HG02588 (cell line): ENCODE measurements around the gene UBE2E3.
"Not testable (repeated sequence)": the region's sequence is repeated elsewhere in the genome, so short reads cannot be mapped to it uniquely, and the experiment has no call there.

Experiments used
- ATAC-seq: cut with Tn5 transposase; IDR thresholded peaks from one replicate; pipeline ENCODE4 v1.9.1; 2021; ENCODE audit warnings: mild to moderate bottlenecking, moderate library complexity; ENCODE audit not compliant: unreplicated experiment

The UBE2E3 gene

DNA sequence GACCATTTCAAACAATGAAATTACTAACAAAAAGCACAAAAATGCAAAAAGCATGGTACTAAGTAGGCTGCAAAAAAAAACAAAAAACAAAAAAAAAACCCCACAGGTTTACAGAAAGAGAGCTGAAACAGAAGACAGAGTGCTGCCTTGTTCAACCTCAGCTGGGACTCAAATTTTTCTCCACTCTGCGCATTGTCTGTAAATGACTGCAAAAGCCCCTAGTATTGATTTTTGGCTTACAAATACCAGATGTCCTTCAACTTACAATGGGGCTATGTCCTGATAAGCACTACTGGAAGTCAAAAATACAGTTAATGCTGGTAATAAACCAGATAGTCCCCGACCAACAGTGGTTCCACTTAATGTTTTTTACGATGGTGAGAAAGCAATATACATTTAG, 42.2 kb downstream of the UBE2E3 start:
- ATAC-seq = no peak

- no peak for ATAC-seq
Measured at GRCh38 chr2:181025004-181025403, 44.6 kb downstream of the UBE2E3 start.

- no peak for ATAC-seq
Measured at GRCh38 chr2:181036445-181036844, 56.0 kb downstream of the UBE2E3 start.

DNA sequence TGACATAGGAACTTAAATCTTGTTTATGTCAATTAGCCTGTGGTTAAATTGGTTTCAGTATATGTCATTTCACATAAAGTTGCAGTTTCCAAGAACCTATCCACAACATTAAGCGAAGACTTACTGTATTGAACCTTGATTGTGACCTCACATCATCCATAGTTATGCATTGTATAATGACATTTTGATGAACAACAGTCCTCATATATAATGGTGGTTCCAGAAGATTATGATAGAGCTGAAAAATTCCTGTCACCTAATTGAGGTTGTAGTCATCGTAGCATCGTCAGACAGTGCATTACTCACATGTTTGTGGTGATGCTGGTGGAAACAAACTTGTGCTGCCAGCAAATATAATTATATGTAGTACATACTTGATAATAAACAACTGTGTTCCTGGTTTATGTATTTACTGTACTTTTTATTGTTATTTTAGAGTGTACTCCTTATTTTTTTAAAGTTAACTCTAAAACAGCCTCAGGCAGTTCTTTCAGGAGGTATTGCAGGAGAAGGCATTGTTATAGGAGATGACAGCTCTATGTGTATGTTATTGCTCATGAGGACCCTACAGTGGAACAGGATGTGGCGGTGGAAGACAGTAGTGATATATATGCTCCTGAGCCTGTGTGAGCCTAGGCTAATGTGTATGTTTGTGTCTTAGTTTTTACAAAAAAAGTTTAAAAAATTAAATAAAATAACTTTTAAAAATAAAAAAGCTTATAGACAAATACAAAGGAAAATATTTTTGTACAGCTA, 56.6 kb downstream of the UBE2E3 start:
- no peak for ATAC-seq

DNA sequence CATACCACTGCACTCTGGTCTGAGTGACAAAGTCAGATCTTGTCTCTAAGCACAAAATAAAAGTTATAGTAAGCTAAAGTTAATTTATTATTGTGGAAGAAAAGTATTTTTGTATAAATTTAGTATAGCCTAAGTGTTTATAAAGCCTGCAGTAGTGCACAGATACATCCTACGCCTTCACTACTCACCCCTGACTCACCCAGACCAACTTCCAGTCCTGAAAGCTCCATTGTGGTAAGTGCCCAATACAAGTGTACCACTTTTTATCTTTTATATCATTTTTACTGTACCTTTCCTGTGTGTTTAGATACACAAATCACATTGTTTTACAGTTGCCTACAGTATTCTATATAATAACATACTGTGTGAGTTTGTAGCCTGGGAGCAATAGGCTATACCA, 57.5 kb downstream of the UBE2E3 start:
- ATAC-seq = no peak

DNA sequence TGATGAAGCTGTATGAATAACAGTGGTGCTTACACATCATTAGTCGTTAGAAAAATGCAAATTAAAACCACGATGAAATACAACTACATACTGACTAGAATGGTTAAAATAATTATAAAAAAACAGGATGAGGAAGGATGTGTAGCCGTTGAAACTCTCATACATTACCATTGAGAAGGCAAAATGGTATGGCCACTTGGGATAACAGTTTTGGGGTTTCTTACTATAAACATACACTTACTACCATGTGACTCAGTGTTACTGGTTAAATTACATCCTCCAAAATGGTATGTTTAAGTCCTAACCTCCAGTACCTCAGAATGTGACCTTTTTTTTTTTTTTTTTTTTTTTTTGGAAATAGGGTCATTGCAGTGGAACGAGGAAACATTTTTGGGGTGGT, 58.4 kb downstream of the UBE2E3 start:
- no peak for ATAC-seq

DNA sequence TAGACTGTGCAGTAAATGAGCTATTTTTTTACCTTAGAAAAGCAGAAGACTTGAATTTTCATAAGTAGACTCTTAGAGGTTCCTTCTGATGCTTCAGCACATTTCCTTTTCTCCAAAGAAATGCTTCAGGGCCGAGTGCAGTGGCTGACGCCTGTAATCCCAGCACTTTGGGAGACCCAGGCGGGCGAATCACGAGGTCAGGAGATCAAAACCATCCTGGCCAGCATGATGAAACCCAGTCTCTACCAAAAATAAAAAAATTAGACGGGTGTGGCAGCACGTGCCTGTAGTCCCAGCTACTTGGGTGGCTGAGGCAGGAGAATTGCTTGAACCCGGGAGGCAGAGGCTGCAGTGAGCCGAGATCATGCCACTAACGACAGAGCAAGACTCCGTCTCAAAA, 60.4 kb downstream of the UBE2E3 start:
- not testable (repeated sequence) for ATAC-seq

- ATAC-seq = no peak
Measured at GRCh38 chr2:181041661-181042060, 61.3 kb downstream of the UBE2E3 start.

GRCh38 chr2:181042706-181043105, 62.3 kb downstream of the UBE2E3 start:
- ATAC-seq = no peak

- no peak for ATAC-seq
Measured at GRCh38 chr2:181046833-181047232, 66.4 kb downstream of the UBE2E3 start.

GRCh38 chr2:181047829-181048228, 67.4 kb downstream of the UBE2E3 start:
- ATAC-seq = no peak

- peak; percentile 19 for ATAC-seq
Measured at GRCh38 chr2:181051861-181052522, 71.6 kb downstream of the UBE2E3 start.

DNA sequence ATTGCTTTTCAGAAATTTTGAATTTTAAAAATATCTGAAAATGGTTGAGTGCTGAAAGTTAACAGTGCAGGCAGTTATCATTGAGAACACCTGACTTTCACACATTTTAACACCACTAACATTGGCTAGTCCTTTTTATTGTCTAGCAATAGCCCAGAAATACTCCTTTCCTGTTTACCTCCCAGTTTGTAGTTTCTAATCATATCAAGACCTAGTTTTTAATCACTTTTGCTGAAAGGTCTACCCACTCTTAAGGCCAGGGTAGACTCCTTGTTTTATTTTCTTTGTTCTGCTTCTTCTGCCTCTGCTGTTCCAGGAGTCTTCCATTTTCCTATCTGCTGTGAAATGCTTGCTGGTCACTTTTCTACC, 72.1 kb downstream of the UBE2E3 start:
- ATAC-seq = peak; percentile 51

DNA sequence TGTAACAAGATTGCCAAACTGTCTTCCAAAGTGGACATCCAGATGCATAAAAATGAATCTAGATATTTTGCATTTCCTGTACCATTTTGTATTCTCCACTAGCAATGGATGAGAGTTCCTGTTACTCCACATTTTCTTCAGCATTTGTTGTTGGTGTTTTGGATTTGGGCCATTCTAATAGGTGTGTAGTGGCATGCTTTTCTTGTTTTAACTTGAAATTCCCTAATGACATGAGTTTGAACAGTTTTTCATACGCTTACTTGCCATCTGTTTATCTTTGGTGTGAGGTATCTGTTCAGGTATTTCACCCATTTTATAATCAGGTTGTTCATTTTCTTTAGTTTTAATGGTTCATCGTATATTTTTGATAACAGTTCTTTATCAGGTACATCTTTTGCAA, 73.9 kb downstream of the UBE2E3 start:
- no peak for ATAC-seq

DNA sequence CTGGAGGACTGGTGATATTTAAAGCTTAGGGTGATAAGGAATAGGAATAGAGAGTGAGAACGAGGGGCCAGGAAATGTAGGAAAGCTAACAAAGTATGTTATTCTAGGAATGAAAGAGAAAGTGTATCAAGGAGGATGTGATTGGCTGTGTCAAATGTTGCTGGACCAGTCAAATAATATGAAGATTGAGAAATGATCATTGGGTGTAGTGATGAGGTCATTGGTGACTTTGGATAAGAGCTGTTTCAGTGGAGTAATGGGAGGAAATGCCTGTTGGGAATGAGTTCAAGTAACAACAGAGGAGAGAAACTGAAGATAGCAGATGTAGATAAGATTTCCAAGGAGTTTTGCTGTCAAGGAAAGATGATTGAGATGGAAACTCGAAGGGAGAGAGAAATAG, 74.4 kb downstream of the UBE2E3 start:
- ATAC-seq = no peak

DNA sequence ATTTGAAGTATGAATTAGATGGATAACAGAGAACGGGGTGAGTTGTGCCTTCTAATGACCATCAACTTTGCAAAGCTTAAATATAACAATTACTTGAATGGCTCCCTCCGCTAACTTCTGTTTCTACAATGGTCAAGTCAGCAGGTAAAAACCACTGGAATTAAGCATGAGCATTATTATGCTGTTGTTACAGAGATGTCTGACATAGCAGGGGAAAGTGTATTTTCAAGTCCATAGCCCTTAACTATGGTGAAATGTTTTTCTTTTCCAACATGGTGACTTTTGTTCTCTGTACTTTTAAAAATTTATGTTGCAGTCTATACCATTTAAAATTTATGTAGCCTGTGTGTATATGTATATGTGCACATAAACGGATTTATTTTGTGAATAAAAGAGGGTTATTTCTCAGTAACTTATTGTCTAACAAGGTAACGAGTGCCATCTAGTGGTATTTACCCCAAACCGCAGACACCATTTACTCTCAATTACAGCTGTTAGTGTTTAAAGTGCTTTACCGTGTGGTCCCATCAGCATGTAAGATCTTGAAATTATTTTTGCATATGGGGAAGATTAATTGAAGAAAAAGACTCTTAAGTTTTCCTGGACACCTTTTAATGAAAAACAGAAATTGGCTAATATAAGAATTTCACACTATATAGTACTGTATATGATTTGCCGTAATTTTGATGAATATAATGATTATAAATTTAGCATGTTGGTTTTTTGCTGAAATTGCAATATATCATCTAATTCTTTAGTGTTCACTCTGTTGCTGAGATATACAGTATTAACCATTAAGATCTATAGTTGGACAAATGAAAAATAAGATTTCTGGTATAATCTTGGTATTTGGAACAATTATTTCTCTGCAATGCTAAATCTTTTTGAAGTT, 78.2 kb downstream of the UBE2E3 start:
- ATAC-seq = peak; percentile 74

DNA sequence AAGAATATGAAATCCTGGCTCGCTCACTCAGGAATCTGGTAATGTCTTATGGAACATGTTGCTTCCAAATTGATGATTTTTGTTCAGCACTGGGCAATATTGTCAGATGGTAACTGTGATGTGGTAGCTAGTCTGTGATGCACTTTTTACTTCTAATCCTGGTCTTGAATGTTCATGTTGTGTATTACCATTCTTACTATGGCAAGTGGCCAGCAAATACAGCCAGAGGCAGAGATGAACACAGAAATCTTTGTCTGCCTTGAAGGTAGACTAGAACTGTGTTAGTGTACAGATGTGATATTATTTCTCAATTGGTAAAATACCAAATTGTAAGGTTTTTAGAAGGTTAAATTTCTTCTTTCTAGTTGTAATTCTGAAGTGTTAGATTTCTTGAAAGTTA, 83.3 kb downstream of the UBE2E3 start:
- no peak for ATAC-seq

DNA sequence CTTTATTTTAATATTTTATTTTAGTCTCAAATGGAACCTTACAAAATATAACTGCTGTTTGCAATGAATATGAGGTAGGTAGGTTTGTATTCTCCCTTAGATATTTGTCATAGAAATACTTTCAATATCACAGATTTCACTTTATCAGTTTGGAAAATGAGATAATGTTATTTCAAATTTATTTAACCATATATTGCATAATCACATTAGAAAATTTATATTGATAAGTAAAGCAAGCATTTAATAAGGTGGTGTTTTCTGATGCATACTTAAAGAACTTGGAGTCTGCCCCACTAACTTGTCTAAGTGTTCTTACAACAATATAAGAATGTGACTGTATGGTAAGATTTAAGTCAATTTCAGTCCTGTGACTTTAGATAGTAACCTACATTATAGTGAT, 85.1 kb downstream of the UBE2E3 start:
- ATAC-seq = no peak

- ATAC-seq = no peak
Measured at GRCh38 chr2:181066333-181066732, 85.9 kb downstream of the UBE2E3 start.

- no peak for ATAC-seq
Measured at GRCh38 chr2:181070119-181070835, 89.9 kb downstream of the UBE2E3 start.

DNA sequence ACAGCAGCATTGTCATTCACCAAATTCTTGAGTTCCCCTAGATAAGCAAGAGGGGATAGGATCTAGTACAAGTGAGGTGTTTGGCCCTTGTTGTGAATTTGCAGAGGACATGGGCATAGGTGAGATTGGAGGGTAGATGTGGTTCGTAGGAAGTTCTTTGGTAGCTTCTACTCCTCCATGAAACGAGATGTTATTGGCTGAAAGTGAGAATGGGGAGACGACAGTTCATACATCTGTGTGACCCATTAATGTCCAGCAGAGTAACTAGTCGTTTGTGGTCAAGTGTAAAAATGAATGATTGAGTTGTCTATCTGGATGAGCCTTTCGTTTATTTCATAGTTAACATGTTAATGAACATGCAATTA, 90.4 kb downstream of the UBE2E3 start:
- ATAC-seq = no peak
